WTC11 (cell line): ENCODE measurements around the gene PRR20G.

Source experiments
- ATF6 ChIP-seq: sonication (generic); formaldehyde crosslinking; IDR thresholded peaks from 2 replicates; pipeline ENCODE4 v1.8.1; 2023; ENCODE audit warnings: mild to moderate bottlenecking, missing genetic modification reagents
- CTCF ChIP-seq: fragments of 200-600 bp; IDR thresholded peaks from 2 replicates; pipeline ENCODE4 v1.8.0; 2022; ENCODE audit warnings: antibody characterized with exemption
- FOXK1 ChIP-seq: sonication (generic); formaldehyde crosslinking; IDR thresholded peaks from 2 replicates; pipeline ENCODE4 v1.8.0; 2022; ENCODE audit warnings: mild to moderate bottlenecking, moderate library complexity, missing genetic modification reagents
- NFYB ChIP-seq: sonication (generic); formaldehyde crosslinking; conservative IDR thresholded peaks from 2 replicates; pipeline ENCODE4 v1.8.0; 2022; ENCODE audit warnings: low read depth, missing genetic modification reagents
- TEAD4 ChIP-seq: sonication (generic); formaldehyde crosslinking; IDR thresholded peaks from 2 replicates; pipeline ENCODE4 v1.8.0; 2022; ENCODE audit warnings: mild to moderate bottlenecking, missing genetic modification reagents
- USF2 ChIP-seq: sonication (generic); formaldehyde crosslinking; IDR thresholded peaks from 2 replicates; pipeline ENCODE4 v1.8.1; 2023; ENCODE audit warnings: mild to moderate bottlenecking, missing genetic modification reagents, moderate library complexity
- ZNF121 ChIP-seq: sonication (generic); formaldehyde crosslinking; IDR thresholded peaks from 2 replicates; pipeline ENCODE4 v1.8.0; 2023; ENCODE audit warnings: missing genetic modification reagents
- ZNF317 ChIP-seq: sonication (generic); formaldehyde crosslinking; IDR thresholded peaks from 2 replicates; pipeline ENCODE4 v1.8.1; 2023; ENCODE audit warnings: low read depth, mild to moderate bottlenecking, moderate library complexity, missing genetic modification reagents, borderline replicate concordance
- TF ChIP-seq, protein P1 (sequence below): fragments of 250-450 bp; sonication (Bioruptor Pico); IDR thresholded peaks from 2 replicates; pipeline ENCODE4 v2.1.2; 2022; ENCODE audit warnings: mild to moderate bottlenecking, moderate library complexity

GRCh38 chr3:127326341-127326740 lies 38.5 kb upstream of the PRR20G start:
- no peak for TF ChIP-seq CTCF
- TF ChIP-seq ATF6 (CRISPR knock-in tag), result no peak
- no peak for TF ChIP-seq USF2
- no peak for TF ChIP-seq TEAD4 (CRISPR knock-in tag)
- no peak for TF ChIP-seq NFYB (CRISPR knock-in tag)
- TF ChIP-seq, protein P1, sequence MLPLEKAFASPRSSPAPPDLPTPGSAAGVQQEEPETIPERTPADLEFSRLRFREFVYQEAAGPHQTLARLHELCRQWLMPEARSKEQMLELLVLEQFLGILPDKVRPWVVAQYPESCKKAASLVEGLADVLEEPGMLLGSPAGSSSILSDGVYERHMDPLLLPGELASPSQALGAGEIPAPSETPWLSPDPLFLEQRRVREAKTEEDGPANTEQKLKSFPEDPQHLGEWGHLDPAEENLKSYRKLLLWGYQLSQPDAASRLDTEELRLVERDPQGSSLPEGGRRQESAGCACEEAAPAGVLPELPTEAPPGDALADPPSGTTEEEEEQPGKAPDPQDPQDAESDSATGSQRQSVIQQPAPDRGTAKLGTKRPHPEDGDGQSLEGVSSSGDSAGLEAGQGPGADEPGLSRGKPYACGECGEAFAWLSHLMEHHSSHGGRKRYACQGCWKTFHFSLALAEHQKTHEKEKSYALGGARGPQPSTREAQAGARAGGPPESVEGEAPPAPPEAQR (CRISPR knock-in tag), result no peak
- no peak for TF ChIP-seq ZNF121 (CRISPR knock-in tag)
- no peak for TF ChIP-seq FOXK1 (CRISPR knock-in tag)
- TF ChIP-seq ZNF317 (CRISPR knock-in tag), result no peak
